GM18520 (cell line): ENCODE data around the gene SNTG2.

ENCODE experiments used
- ATAC-seq: cut with Tn5 transposase; IDR thresholded peaks from one replicate; pipeline ENCODE4 v1.9.1; 2021; ENCODE audit not compliant: unreplicated experiment

SNTG2 gene

DNA sequence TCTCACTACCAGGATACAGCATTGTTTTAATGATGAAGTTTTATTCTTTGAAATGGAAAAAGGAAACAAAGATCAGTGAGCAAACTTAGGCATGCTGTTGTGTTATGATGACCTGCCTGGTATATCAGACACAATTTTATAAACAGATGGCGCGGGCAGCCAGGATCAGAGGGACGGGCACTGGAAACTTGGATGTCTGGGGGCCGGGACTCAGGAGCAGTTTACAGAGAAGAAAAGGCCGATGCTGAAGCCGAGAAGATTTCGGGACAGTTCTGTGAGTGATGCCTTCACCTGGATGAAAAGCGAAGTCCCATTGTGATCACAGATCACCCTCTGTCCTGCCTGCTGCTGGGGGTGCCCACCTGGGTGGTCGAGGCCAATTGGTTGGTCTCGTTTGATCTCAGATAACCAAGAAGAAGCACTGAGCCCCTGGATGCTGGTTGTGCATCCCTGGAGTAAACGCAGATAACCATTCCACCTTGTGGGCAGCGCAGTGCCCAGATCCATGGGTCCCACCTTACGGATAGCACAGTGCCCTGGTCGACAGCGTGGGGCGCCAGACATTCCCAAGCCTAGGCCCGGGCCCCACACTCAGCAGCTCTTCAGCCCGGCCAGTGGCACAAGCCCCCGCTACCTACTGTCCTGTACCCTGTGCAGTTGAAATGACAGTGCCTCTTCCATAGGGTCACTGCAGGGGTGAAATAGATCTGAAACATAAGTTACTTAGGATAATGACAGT, 279.7 kb downstream of the SNTG2 start:
- ATAC-seq = no peak

DNA sequence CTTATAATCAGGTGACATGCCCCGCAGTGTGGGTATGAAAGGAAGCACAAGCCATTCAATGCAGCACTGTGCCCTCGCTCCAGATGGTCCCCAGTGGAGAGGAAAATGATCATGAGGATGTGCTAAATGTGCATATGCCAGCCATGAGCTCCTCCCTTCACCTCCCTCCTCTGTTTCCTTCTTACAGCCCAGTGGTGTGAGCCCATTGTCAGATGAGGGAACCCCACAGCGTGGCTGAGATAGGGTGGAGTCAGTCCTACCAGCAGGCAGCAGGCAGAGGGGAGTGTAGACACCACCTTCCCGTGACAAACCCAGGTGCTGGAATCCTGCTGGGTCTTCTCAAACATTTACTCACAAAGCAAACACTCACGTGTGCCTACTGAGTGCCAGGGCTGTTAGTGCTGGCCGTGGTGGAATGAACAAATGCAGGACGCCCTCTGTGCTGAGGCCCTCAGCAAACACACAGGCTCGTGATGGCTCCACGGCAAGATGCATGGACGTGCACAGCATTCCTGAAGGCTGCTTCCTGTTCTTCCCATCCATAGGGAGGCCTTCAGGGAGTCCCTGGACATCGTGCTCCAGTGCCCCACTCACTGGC, 280.9 kb downstream of the SNTG2 start:
- ATAC-seq = no peak

DNA sequence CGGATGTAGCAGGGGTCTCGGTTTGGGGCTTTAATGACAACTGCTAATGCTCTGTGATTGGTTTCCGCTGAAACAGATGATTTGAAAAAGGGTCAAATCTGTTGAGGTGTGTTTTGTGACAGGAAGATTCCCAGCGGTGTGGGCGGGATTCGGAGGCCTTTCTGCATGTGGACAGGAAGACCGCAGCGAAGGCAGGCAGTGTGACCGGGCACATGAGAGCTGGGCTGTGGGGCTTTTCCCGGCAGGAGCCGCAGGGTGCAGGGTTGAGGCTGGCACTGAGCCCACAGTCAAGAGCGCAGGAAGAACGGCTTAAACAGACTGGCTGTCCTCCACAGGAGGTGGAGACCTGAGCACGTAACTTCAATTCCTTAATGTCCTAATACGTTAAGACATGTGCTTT, 282.6 kb downstream of the SNTG2 start:
- no peak for ATAC-seq

DNA sequence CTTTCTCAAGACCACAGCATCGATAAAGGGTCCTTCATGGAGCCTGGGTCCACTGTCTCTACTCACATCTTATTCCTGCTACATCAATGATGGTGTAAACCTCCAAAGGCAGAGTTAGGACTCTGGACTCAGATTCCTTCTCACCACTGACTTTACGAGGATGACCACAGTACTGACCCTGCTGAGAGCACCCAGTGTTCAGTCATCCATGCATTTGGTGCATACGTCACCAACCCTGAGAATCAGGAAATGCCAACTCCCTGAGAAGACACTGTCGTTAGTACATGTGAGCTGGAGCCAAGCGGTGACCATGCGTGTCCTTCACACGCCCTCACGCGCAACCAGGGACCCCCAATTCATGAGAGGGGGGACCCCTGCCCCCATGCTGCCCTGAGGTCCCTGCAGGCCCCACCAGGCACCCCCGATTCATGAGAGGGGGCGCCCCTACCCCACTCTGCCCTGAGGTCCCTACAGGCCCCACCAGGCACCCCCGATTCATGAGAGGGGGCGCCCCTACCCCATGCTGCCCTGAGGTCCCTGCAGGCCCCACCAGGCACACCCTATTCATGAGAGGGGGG, 284.2 kb downstream of the SNTG2 start:
- no peak for ATAC-seq

DNA sequence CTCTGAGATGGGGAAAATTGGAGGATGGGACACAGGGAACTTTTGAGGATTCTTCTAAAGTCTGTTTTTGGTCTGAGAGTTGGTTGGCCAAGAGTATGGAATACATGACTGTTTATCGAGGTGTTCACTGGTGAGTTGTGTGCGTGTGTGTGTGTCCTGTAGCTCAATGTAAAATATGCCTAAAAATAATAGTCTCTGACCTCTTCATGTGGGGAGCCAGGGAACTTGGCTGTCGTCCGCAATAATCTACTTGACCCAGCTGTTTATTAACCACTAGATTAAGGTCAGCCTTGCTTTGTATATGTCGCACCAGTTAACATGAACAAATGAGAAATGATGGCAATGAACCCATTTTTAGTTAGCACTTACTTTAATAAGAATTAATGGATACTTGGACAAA, 285.2 kb downstream of the SNTG2 start:
- no peak for ATAC-seq

DNA sequence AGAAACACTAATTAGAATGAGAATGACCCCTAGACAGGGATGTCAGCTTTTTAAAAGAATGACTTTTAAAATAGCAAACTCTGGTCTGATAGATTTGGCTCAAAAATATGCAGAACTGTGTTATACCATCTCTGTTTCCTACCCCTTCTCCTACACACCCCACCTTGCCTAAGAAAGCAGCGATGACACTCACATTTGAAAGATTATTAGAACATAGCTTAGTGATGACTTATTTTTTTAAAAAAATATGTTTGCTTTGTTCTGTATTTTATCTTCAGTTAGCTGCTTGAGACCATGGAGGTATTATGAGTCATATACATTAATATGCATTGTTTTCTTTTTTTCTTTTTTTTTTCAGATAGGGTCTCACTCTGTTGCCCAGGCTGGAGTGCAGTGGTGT, 286.0 kb downstream of the SNTG2 start:
- no peak for ATAC-seq

DNA sequence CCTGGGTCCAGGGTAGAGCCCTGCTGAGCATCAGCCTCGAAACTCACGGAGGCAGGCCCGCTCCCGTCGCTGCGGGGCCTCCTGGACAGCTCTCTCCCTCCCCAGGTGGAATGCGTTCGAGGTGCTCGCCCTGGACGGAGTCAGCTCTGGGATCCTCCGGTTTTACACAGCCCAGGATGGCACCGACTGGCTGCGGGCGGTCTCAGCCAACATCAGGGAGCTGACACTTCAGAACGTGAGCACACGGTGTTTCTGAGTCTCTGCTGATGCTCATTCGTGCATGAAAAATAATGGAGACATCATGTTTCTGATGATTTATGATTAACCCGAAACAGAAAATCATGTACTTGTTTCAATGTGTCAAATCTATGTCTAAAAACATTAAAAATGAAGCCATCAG, 287.1 kb downstream of the SNTG2 start:
- no peak for ATAC-seq

DNA sequence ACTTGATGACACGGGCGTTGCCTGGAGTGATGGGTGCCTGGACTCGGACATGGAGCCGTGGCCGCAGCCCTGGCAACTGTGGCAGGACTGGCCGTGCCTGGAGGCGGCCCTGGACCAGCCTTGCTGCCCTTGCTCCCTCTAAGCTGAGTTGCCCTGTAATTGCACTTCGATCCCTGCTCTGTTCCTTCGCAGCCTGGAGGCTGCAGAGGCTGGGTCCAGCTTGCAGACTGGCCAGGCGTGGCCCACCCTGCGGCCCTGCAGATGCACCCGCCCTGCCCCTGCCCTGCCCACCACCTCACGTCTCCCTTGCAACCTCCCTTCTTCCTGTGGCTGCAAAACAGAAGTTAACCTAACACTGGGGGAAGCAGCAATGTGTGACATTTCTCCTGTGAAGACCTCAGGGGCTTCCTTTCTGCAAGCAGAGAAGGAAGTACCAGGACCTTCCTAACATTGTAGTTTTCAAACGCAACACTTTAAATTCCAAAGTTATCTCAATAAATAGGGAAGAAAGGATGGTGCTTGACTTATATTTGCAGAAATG, 288.0 kb downstream of the SNTG2 start:
- ATAC-seq = no peak

DNA sequence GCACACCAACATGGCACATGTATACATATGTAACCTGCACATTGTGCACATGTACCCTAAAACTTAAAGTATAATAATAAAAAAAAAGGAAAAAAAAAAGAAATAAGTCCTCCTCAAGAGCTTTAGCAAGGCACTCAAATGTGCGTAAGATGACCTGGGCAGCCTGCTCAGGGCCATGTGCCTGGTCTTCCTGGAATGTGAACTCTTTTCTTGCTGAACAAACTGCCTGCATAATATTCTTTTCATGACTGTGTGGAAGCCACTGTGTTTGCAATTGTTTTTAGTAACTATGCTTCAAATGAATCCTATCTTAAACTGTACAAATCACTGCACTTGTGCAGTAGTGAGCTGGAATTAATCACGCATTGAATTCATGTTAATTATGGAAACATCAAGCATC, 294.5 kb downstream of the SNTG2 start:
- no peak for ATAC-seq

DNA sequence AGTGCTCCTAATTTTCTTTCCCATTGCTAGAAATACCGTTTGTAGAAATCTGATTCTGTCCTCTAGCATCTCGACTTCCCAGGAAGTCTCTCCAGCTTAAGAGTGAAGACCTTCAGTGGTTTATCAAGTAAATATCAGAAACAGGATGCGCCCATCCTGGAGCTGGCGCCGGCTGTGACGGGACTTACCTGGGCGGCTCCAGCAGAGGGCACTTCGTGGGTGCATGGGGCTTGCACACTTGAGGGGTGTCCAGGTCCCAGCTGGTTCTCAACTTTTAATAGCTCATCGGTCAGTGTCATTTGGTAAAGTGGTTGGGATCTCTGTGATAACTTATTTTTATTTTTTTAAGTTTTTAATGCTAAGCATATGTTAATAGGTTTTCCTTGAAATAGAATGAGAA, 295.6 kb downstream of the SNTG2 start:
- no peak for ATAC-seq

DNA sequence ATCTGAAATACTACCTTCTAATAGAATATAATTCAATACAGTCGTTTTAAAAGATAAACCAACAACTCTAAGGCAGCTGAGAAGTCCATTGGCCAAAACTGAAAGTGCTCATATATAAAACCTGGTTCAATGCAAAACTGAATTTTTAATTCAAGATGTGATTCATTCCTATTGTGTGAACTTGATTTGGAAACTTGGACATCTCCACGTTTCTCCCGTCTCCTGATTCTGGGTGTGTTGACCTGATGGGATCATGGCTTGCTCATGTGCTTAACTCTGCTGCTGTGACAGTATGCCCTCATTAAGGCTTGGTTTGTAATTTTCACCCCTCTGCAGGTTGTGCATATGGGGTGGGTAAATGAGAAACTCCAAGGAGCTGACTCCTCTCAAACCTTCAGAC, 296.3 kb downstream of the SNTG2 start:
- no peak for ATAC-seq

DNA sequence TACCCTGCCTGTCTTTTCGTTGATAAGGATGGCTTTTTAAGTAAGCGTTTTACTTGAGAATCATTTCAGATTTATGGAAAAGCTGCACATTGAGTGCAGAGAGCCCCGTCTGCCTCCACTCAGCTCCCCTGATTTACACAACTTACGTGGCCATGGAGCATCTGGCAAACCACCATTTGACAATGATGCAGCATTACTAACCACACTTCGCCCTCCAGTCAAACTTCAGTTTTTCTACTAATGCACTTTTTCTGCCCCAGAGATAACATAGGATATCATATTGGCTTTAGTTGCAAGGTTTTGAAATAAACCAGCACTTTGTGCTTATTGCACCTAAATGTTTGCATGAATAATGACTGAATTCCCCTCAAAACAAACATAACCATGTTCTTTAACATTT, 297.5 kb downstream of the SNTG2 start:
- no peak for ATAC-seq

DNA sequence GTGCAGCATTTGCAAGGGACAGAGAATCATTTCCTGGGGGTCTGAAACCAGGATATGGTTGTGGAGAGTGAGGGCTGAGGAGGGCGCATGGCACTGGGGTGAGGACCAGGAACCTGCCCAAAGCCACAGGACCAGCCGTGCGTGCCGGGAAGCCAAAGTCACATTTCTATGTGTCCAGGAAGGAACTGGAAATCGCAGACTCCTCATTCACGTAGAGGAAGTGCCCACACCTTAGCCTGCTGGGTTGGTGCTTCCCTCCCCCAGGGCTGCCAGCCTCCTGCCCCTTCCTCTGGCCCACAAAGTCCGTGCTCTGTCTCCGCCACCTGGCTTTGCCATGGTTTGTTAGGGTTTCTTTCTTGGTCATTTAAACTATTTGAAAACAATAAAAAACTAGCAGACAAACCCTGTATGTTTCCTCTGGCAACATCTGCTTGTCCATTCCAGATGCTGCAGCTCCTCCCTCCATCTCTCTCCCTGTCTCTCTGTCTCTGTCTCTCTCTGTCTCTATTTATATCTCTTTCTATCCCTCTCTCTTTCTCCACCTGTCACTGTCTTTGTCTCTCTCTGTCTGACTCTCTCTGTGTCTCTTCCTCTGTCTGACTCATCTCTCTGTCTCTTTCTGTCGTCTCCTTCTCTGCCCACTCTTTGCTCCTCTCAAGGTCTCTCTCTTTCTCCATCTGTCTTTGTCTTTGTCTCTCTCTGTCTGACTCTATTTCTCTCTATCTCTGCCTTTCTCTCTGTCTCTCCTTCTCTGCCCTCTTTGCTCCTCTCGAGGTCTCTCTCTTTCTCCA, 299.4 kb downstream of the SNTG2 start:
- no peak for ATAC-seq

DNA sequence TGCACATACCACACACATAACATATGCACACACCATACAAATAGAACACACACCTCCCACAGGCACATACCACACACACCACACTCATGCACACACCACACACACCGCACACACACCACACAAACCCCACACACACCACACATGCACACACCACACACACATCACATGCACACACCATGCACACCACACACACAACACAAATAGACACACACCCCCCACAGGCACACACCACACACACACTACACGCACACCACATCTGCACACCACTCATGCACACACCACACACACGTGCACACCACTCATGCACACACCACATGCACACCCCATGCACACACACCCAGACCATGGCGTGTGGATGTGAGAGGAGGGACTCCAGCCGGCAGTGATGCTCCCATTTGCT, 300.9 kb downstream of the SNTG2 start:
- no peak for ATAC-seq

DNA sequence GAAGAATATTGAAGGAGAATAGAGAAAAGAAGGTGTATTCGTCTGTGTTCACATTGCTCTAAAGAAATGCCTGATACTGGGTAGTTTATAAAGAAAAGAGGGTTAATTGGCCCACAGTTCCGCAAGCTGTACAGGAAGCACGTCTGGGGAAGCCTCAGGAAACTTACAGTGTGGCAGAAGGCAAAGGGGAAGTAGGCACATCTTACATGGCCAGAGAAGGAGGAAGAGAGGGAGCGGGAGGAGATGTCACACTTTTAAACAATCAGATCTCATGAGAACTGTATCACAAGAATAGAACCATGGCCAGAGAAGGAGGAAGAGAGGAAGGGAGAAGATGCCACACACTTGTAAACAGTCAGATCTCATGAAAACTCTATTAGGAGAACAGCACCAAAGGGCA, 303.0 kb downstream of the SNTG2 start:
- ATAC-seq = no peak

DNA sequence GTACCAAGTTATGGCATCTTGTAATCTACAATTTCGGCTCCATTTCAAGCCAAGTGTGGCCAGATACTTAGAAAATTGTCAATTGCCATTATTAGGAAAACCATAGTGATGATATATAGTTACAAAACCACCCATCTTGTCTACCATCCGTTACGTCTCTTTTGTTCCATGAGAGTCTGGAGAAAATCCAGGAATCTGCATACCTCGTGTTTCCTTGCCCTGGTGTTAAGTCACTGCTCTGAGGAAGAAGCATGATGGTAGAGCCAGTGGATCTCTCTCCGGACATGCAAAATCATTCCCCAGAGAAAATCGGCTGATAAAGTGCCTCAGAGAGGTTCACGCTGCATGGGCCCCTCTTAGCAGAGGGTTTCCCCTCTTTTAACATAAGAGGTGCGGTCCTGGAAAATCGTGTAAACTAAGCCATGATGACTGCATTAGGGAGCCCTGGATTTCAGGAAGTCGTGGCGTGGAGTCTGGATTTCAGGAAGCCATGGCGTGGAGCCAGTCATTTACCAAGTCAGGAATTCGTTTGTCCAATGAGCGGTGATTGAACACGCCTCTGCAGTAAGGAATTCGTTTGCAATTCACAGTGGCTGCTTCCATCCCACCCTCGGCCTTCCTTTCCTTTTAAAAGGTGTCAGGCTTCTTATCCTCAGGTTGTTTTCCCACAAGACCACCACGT, 304.2 kb downstream of the SNTG2 start:
- no peak for ATAC-seq

DNA sequence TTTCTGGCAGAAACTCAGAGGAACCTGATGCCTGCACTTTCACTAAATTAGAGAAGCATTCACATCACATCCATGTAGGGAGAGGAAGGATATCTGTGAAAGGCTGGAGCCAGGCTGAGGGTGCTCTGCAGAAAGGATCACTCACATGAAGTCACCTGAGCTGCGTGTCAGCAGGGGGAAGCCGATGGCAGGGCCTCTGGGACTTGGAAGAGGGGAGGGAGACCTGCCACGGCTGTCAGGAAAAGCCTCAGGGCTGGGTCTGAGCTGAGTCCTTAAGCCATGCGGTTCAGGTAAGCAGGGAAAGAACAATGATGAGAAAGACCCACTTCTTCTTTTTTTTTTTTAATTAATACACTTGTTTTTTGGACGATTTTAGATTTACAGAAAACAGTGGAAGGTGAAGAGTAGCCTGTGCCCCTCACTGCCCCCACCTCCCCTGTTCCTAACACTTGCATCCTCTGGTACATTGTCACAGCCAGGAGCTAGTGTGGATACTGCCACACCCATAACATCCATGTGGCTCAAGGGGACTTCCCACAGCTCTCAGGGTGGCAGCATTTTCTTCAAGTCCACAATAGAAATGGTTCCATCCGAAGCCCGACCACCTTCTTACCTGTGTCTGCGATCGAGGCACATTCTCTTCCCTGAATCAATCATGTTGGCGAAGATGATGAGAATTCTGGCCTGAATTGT, 306.1 kb downstream of the SNTG2 start:
- no peak for ATAC-seq

DNA sequence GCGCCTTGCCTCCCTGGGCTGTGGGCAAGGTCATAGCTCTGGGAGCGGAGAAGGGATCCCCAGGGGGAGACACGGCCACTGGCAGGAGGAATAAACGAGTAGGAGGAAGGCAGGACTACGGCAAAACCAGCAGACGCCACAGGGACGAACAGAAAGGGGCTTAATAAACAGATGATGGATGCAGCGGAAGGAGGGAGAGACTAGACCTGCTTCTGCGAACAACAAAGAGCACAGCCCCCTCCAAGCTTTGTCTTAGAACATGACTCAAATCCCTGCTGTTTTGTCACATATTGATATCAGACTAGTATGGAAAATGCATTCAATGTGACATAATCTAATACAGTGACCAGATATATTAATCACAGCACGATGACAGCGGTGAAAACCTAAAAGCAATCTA, 306.7 kb downstream of the SNTG2 start:
- ATAC-seq = no peak

DNA sequence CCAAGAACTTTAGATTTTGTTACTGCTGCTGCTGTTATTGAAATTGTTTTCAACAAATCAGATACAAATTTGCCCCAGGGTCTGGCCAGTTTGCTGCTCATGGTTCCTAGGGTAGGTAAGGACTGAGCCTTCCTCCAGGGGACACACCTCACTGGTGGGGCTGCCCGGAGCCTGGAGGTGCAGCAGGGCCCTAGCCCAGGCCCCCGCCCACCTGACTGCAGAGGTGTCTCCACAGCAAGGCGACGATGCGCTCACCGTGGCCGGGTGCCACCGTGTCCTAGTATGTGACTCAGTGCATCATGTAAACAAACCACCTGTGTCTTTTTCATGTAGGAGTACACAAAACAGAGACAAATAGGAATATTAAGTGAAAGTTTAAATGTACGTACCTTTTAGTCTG, 309.1 kb downstream of the SNTG2 start:
- ATAC-seq = no peak

DNA sequence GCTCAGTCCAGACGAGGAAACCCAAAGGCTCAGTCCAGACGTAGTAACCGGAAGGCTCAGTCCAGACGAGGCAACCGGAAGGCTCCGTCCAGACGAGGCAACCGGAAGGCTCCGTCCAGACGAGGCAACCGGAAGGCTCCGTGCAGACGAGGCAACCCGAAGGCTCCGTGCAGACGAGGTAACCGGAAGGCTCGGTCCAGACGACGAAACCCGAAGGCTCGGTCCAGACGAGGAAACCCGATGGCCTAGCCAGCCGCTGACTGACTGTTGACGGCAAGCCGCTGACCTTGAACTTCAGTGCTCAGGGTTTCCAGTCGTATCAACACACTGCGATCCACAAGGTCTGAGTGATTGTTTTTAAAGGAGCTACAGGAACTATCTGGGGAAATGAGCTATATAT, 312.0 kb downstream of the SNTG2 start:
- no peak for ATAC-seq

DNA sequence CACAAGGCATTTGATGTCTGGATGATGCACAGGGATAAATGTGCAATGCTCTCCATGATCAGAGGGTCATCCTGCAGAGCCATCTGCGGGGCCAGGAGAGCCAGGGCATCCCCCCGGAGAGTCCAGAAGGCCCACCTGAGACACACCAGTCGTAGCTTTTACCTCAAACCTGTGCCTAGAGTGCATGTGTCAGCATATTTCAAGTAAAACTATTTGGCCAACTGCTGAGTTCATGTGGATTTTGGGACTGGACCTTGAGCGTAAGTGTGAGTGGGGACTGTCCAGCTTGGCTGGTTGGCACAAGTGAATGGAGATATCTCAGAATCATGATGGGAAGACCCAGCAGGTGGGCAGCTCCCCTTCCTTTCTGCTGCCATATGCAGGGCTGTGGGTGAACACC, 314.8 kb downstream of the SNTG2 start:
- no peak for ATAC-seq
